ENCODE results near the gene CDH12.

- TF ChIP-seq MAX (IDR thresholded peaks at IDR 0.05) (no peak), EP300 (IDR thresholded peaks at IDR 0.05; ENCODE audit: borderline replicate concordance) (no peak)
Measured at GRCh38 chr5:22665801-22666200, 187.3 kb downstream of the CDH12 start.
